ENCODE results near the gene AIPL1.

- TF ChIP-seq POLR2AphosphoS5 (IDR thresholded peaks at IDR 0.05) (no peak), CTCF (IDR thresholded peaks at IDR 0.05) (no peak)
Measured at GRCh38 chr17:6471531-6472465, 36.9 kb upstream of the AIPL1 start.
